HEK293T (cell line): ENCODE results near the gene ERI3.

ENCODE experiments used
- CTCF ChIA-PET: fragments of 350-600 bp; formaldehyde crosslinking; extraction: SDS; loops from one replicate; lab custom pipeline; 2021; ENCODE audit warnings: antibody characterized with exemption, inconsistent platforms; lab: Yijun Ruan, JAX
- POLR2A ChIA-PET: fragments of 350-600 bp; formaldehyde crosslinking; extraction: SDS; loops from one replicate; lab custom pipeline; 2020; ENCODE audit warnings: antibody characterized with exemption, inconsistent platforms; lab: Yijun Ruan, JAX
- DNase-seq: peaks from one replicate; pipeline ENCODE4 v3.0.0; 2012; ENCODE audit warnings: mixed read lengths; ENCODE audit errors: extremely low spot score
- ARNT ChIP-seq: fragments of 450-650 bp; IDR thresholded peaks from 2 replicates; pipeline ENCODE4 v1.6.1; 2017; ENCODE audit warnings: mild to moderate bottlenecking
- BHLHE40 ChIP-seq: fragments of 450-650 bp; IDR thresholded peaks from 2 replicates; pipeline ENCODE4 v1.6.1; 2016; ENCODE audit warnings: mild to moderate bottlenecking, moderate library complexity, borderline replicate concordance
- CTBP1 ChIP-seq: fragments of 450-650 bp; IDR thresholded peaks from 2 replicates; pipeline ENCODE4 v1.6.1; 2016; ENCODE audit warnings: borderline replicate concordance
- ELF4 ChIP-seq: fragments of 450-650 bp; IDR thresholded peaks from 2 replicates; pipeline ENCODE4 v1.6.1; 2017; ENCODE audit warnings: antibody characterized with exemption
- FOXA1 ChIP-seq: fragments of 450-650 bp; IDR thresholded peaks from 2 replicates; pipeline ENCODE4 v1.6.1; 2016; ENCODE audit warnings: mild to moderate bottlenecking
- FOXK2 ChIP-seq: fragments of 450-650 bp; IDR thresholded peaks from 2 replicates; pipeline ENCODE4 v1.6.1; 2016; ENCODE audit warnings: mild to moderate bottlenecking
- FOXM1 ChIP-seq: fragments of 450-650 bp; IDR thresholded peaks from 2 replicates; pipeline ENCODE4 v1.6.1; 2017; ENCODE audit warnings: mild to moderate bottlenecking, borderline replicate concordance
- HDGF ChIP-seq: fragments of 450-650 bp; IDR thresholded peaks from 2 replicates; pipeline ENCODE4 v1.6.1; 2017; ENCODE audit warnings: antibody characterized with exemption, borderline replicate concordance
- L3MBTL2 ChIP-seq: fragments of 450-650 bp; conservative IDR thresholded peaks from 2 replicates; pipeline ENCODE4 v1.6.1; 2016; ENCODE audit warnings: mild to moderate bottlenecking
- LEF1 ChIP-seq: fragments of 450-650 bp; IDR thresholded peaks from 2 replicates; pipeline ENCODE4 v1.6.1; 2017; ENCODE audit warnings: mild to moderate bottlenecking, borderline replicate concordance
- NFRKB ChIP-seq: fragments of 450-650 bp; IDR thresholded peaks from 2 replicates; pipeline ENCODE4 v1.6.1; 2016; ENCODE audit warnings: mild to moderate bottlenecking, moderate library complexity
- PKNOX1 ChIP-seq: fragments of 450-650 bp; IDR thresholded peaks from 2 replicates; pipeline ENCODE4 v1.6.1; 2016
- SP1 ChIP-seq: fragments of 450-650 bp; IDR thresholded peaks from 2 replicates; pipeline ENCODE4 v1.6.1; 2017
- SUZ12 ChIP-seq: fragments of 450-650 bp; IDR thresholded peaks from 2 replicates; pipeline ENCODE4 v1.6.1; 2016; ENCODE audit warnings: mild to moderate bottlenecking
- TARDBP ChIP-seq: fragments of 450-650 bp; IDR thresholded peaks from 2 replicates; pipeline ENCODE4 v1.6.1; 2016
- ZNF384 ChIP-seq: fragments of 450-650 bp; IDR thresholded peaks from 2 replicates; pipeline ENCODE4 v1.6.1; 2016

Gene ERI3

GRCh38 chr1:44354840-44355581 lies at the start of gene ERI3:
ERI3 (minus strand) TSS chr1:44355257; CDS start chr1:44355026, 231 bp downstream.
- TF ChIP-seq ZNF384 (no peak), PKNOX1 (peak; percentile 99)
- ChIA-PET CTCF (interaction anchor here (1.5 kb wide), 1 partner anchor 240 kb away, joined by 4 read pairs; no protein-coding TSS in a partner anchor), POLR2A (interaction anchor here (1.0 to 1.2 kb wide), 2 partner anchors 10 to 297 kb away, joined by 3 to 7 read pairs; no protein-coding TSS in a partner anchor)
- DNase-seq: peak; percentile 98

- CTCF ChIA-PET: no interaction called here
- POLR2A ChIA-PET: interaction anchor here (1.5 kb wide), 1 partner anchor 23 kb away, joined by 3 read pairs; no protein-coding TSS in a partner anchor
- DNase-seq: no peak
- no peak for TF ChIP-seq BHLHE40
- no peak for TF ChIP-seq ZNF384
- no peak for TF ChIP-seq FOXK2
- TF ChIP-seq FOXA1: no peak
- TF ChIP-seq SUZ12: no peak
- no peak for TF ChIP-seq ARNT
- TF ChIP-seq NFRKB: no peak
- TF ChIP-seq CTBP1: no peak
- no peak for TF ChIP-seq L3MBTL2
- TF ChIP-seq FOXM1: no peak
- TF ChIP-seq SP1: no peak
These were observed 46.5 kb upstream of the ERI3 start for GRCh38 chr1:44401256-44402228.

- no peak for TF ChIP-seq LEF1
- TF ChIP-seq NFRKB: no peak
- TF ChIP-seq FOXA1: no peak
- TF ChIP-seq ZNF384: no peak
- TF ChIP-seq CTBP1: no peak
- TF ChIP-seq BHLHE40: no peak
- POLR2A ChIA-PET: no interaction called here
- no peak for DNase-seq
- CTCF ChIA-PET: interaction anchor here (2.5 kb wide), 1 partner anchor 12 kb away, joined by 8 read pairs; no protein-coding TSS in a partner anchor
These were observed 35.2 kb upstream of the ERI3 start for GRCh38 chr1:44390277-44390676.

- CTCF ChIA-PET: interaction anchor here (2.5 kb wide), 1 partner anchor 12 kb away, joined by 8 read pairs; no protein-coding TSS in a partner anchor
- POLR2A ChIA-PET: no interaction called here
- DNase-seq: no peak
- no peak for TF ChIP-seq FOXK2
- no peak for TF ChIP-seq FOXM1
- no peak for TF ChIP-seq CTBP1
- TF ChIP-seq FOXA1: no peak
- no peak for TF ChIP-seq L3MBTL2
- no peak for TF ChIP-seq BHLHE40
- TF ChIP-seq ZNF384: no peak
- no peak for TF ChIP-seq NFRKB
- no peak for TF ChIP-seq HDGF
- no peak for TF ChIP-seq ARNT
- TF ChIP-seq TARDBP: no peak
- no peak for TF ChIP-seq LEF1
- no peak for TF ChIP-seq PKNOX1
These were observed 34.4 kb upstream of the ERI3 start for GRCh38 chr1:44389437-44389836.

GRCh38 chr1:44388551-44388950 lies 33.5 kb upstream of the ERI3 start:
- TF ChIP-seq ELF4 (no peak), CTBP1 (no peak), LEF1 (no peak), ARNT (no peak), NFRKB (no peak), HDGF (no peak), FOXM1 (no peak), ZNF384 (no peak), TARDBP (no peak), BHLHE40 (no peak), FOXA1 (no peak), SUZ12 (no peak), FOXK2 (no peak), L3MBTL2 (no peak), SP1 (no peak), PKNOX1 (no peak)
- ChIA-PET POLR2A (no interaction called here), CTCF (no interaction called here)
- no peak for DNase-seq

- ChIA-PET POLR2A (no interaction called here), CTCF (interaction anchor here (1.0 kb wide), 1 partner anchor 272 kb away, joined by 5 read pairs; no protein-coding TSS in a partner anchor)
- DNase-seq: no peak
- TF ChIP-seq FOXA1 (no peak), SUZ12 (no peak), FOXM1 (no peak), L3MBTL2 (no peak), TARDBP (no peak), CTBP1 (no peak), LEF1 (no peak), ARNT (no peak)
These were observed 25.7 kb upstream of the ERI3 start for GRCh38 chr1:44380666-44381177.
